HTERT RPE-1 (cell line): ENCODE measurements around the gene EPAS1.

Source experiments
- in situ Hi-C: fragments of 300-500 bp; cut with MboI; formaldehyde crosslinking; loops from 4 replicates; pipeline ENCODE4 v1.14.3; 2020; ENCODE audit warnings: low sequenced_read_pairs

Gene EPAS1

DNA sequence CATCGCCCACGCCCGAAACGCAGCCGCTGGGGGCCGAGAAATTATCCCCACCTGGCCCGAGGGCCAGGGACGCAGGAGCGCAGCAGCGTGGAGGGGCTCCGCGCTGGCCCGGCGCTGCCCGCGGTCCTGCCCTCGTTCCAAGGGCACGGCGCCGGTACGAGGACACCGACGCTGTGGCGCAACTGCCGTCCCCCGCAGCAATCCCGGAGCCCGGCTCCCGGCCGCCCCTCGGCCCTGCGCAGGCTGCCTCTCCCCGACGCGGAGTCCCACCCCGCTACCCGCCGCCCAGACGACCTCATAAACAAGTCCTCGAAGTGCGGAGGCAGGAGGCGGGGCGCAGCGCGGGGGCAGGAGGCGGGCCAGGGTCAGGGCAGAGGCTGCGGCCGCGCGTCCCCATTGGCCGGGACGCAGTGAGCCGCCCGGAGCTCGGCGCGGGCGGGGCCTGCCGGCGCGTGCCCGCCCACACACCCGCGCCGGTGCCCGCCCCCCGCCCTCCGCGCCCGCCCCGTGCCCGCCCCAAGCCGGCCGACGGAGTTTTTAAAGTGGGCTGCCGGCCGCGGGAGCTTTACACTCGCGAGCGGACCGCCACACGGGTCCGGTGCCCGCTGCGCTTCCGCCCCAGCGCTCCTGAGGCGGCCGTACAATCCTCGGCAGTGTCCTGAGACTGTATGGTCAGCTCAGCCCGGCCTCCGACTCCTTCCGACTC is at the start of gene EPAS1:
EPAS1 (plus strand) TSS at position 568 of the 706 bp plus-strand sequence. CDS start 505 bp downstream, outside the sequence.
- in situ Hi-C loops, result no loop called here

DNA sequence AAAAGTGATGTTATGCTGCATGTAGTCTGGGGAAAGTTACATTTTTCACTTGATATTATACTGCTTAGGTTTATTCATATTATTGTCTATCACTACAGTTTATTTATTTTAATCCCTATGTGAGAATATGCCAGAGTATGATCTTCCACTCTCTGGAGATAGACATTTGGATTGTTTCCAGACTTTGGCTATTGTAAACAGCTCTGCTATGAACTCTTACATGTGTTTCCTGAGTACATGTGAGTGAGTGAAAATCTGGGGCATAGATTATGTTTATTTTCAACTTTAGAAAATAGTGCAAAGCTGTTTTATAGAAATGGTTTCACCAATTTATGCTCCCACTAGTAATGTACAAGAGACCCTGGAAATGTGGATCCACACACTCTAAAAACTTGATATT is 49.0 kb upstream of the EPAS1 start:
- in situ Hi-C loops, result no loop called here

DNA sequence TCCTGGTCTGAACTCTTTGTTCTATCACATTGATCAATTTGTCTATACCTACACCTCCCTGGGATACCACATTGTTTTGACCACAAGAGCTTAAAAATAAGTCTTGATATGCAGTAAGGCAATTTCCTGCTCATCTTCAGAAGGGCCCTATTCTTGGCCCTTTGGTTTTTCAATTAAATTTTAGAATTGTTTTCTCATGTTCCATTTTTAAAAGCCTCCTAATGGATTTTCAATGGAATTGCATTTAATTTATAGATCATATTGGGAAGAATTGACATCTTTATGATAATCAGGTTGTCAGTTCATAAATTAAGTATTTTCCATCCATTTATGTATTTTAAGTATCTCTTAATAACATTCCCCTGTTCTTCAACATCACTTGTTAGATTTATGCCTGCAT is 47.6 kb upstream of the EPAS1 start:
- in situ Hi-C loops, result no loop called here

DNA sequence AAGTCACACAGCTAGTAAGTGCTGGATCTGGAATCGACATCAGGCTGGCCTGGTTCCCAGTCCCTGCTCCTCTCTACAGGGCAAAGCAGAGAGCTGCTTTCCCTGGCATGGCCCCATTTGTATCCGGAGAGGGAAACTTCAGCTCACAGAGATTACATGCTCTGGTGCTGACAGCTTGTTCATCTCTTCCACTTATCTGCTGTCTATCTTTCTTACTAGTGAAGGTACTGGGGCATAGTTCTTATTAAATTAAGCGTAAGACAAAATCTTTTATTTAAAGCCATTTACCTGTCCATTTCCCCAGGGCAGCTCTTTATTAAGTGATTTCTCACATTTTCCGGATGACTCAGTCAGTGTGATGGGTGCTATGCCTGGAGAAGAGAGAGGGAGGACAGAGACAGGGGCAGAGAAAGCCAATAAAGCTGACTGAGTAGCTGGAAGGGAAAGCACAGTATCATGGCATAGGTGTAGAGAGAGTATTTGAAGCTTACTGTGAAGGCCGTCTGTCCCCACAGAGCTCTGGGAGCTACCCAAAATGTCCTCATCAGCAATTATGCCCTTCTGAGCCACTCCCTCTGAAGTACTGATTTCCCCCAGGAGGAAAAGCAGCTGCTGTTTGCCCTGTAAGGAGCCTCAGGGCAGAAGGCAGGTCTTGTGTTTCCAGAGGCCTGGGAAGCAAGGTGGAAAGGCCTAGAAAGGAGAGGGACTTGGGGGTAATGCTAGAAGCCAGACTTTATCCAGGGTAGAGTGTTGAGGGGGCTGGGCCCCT is 44.1 kb upstream of the EPAS1 start:
- in situ Hi-C loops, result no loop called here

DNA sequence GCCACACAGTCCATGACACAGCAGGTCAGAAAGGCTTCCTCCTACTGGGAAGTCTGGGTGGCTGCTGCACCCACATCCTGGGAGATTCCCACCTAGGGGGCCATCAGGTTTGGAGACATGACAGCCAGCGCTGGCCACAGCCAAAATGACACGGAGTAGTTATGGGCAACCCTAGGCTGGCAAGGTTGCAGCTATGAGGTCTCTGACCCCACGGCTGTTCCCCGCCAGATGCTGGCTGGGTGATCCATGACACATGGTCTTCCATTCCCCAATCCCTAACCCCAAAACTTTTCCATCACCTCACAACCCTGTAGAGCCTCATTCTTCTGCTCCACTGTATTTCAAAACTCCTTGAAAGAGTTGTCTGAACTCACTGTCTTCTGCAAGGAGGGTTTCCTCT is 42.7 kb upstream of the EPAS1 start:
- in situ Hi-C loops, result no loop called here

DNA sequence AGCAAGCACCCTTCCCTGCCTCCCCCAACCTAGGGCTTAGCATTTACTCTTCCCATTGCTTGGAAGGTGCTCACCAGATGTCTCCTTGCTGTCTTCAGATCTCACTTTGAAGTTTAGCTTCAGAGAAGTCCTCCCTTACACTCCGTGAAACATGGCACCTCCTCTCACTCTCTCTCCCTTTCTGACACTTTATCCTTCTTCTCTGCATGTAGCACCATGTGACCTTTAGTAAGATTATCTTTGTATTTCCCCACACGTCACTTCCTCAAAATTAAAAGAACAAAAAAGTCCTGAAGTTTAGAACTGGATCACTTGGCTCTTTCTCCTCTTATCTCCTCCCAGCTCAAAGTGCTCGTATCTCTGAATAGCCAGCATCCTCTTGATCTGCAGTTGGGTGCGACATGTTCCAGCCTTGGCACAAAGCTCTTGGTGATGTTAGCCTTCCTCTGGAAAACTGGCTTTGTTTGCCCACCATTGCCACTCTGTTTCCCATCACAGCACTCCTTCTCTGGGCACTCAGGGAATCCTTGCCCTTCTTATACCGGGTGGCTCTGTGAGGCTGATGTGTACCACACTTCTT is 40.6 kb upstream of the EPAS1 start:
- in situ Hi-C loops, result no loop called here

DNA sequence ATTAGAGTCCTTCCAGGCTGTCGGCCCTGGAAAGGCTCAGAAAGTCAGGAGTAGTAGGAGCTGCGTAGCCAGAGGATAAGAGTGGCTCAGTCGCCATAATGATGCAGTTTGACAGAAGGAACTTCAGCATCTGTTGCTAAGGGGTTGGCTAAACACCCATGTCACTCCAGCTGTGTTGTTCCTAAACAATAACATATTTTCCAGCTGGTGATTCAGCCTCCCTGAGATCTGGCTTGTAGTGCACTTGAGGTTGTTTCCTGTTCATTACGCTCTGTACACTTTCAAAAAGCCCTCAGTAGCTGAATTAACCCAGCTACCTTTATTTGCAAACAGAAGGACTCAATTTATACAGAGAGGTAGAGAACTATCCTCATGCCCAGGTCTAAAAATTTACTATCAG is 39.7 kb upstream of the EPAS1 start:
- in situ Hi-C loops, result no loop called here

DNA sequence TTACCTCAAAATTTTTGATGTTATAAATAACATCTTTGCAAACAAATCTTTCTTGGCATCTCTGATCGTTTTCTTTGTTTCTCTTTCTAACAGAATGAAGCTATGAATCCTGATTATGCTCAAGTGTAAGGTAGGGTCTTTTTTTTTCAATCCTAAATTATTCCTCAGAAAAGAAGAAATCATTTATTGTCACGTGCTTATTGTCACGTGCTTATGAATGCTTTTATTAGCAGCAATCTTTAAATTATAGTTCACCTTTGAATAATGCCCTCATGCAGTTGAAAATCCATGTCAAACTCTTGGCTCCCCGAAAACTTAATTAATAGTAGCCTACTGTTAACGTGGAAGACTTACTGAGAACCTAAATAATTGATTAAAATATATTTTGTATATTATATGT is 39.2 kb upstream of the EPAS1 start:
- in situ Hi-C loops, result no loop called here

DNA sequence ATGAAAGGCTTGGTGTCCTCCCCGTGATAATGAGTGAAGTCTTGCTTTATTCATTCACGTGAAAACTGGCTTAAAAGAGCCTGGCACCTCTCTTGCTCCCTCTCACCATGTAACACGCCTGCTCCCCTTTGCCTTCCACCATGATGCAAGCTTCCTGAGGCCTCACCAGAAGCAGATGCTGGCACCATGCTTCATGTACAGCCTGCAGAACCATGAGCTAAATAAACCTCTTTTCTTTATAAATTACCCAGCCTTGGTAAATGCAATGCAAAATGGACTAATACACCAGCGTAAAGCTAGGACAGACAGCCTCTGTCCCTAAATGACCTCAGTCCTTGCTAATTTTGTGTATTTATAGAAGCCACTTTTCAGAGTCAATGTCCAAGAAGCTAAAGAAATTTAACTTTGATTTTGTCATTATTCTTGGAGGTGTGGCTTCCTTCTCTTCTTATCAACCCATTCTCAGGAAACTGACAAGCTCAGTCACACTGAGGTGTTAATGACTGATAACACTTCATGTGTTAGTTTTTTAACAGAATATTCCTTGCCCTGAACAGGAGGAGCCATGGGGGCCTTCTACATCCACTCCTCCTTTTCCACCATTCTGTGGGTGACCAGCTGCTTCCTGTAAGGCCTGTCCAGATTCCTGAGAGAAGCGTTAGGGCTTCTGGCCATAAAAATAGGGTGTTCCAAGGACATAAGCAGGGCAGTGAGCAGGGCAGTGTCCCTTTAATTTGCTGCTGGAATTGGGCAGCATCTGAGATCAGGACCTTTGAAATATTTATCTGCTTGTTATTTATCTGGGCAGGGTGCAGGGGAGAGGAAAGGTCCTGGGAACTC is 38.0 kb upstream of the EPAS1 start:
- in situ Hi-C loops, result no loop called here

DNA sequence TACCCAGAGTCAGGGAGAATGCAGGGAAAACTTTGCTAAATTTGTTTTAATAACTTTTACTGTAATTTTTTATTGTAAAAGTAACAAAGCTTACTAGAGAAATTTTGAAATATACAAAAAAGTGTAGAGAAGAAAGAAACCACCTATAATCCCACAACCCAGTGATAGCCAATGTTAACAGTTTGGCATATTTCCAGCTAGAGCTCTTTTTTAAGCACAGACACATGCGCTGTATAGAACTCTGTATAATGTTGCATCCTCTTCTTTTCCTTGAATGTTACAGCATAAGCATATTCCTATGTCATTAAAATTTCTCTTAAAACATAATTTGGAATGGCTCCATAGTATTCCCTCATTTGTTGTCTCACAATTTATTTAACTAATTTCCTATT is 37.4 kb upstream of the EPAS1 start:
- in situ Hi-C loops, result no loop called here

DNA sequence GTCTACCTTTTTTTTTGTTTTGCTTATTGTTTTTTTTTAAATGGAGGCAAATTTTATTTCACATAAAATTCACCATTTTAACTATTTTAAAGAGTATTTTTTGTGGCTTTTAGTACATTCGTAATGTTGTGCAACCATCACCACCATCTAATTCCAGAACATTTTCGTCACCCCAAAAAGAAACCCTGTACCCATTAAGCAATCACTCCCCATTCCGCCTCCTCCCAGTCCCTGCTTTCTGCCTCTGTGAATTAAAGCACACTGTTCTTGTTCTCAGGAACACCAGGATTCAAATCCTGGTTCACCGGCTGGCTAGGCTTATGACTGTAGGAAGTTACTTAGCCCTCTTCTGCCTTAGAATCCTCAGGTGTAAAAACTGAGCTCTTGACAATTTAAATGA is 36.9 kb upstream of the EPAS1 start:
- in situ Hi-C loops, result no loop called here

DNA sequence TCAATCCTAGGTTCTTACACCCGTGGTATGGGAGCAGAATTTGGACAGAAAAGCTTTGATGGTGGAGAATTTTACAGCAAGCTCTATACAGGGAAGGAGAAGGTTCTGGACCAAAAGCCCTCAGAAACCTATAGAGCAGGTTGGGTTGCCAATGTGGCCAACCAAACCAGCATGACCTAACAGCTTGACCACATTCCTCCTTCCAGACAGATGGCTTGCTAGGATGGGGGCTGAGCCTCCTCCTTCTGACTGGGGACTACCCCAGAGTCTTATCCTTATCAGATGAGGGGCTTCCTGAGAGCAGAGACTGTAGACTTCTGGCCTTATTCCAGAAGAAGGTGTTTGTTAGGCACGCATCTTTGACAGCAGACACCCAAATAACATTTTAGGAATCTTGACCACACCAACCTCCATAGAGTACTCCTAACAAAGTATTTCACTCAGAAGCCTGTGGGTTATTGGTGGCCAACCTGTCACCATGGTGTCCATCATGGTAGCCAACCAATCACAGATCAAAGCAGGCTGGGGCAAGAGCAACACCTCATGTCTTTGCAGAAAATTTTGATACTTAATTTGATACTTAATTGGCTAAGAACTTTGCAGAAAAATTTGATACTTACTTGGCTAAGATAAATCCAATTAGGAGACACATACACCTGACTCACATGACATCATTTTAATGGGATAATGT is 34.8 kb upstream of the EPAS1 start:
- in situ Hi-C loops, result no loop called here

DNA sequence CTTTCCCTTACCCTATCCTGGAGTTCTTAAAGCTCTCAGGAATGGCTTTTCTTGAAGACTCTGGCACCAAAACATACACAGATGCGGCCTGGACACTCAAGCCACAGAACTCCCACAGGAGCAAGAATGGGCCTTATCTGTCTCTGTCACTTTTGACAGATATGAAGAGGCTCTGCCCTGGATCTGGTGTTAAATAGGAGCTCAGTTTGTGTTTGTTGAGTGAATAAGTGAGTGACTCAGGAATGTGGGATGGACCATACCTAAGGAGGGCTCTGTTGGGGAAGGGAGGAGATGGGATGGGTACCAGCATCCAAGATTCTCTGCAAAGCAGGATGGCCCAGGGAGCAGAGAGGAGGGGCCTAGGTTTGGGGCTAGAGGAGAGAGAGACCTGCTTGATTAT is 33.9 kb upstream of the EPAS1 start:
- in situ Hi-C loops, result no loop called here

DNA sequence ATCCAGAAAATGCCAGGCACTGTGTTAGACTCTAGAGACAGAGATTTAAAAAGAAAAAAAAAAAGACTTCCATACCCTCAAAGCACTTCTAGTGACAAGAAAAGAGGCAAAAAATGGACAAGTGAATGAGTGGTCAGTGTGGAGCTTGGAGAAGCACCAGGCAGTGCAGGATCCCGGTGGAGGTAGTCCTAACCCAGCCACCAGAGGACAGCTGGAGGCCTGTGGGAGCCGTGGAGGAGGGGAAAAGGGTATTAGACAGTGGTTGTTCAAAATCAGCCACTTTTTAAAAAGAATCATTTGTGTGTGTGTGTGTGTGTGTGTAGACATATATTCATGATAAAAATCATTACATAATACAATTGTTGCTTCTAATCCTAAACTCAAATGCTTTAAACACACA is 32.8 kb upstream of the EPAS1 start:
- in situ Hi-C loops, result no loop called here

DNA sequence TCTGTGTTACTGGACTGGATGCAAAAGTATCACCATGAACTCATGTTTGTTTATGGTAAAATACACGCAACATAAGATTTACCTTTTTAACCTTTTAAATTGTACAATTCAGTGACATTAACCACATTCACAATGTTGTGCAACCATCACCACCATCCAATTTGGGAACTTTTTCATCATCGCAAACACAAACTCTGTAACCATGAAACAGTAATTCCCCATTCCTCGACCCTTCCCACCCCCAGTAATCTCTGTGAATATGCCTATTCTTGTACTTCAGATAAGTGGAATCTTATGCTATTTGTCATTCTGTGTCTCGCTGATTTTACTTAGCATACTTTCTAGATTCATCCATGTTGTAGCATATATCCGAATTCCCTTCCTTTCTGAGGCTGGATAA is 31.1 kb upstream of the EPAS1 start:
- in situ Hi-C loops, result no loop called here

DNA sequence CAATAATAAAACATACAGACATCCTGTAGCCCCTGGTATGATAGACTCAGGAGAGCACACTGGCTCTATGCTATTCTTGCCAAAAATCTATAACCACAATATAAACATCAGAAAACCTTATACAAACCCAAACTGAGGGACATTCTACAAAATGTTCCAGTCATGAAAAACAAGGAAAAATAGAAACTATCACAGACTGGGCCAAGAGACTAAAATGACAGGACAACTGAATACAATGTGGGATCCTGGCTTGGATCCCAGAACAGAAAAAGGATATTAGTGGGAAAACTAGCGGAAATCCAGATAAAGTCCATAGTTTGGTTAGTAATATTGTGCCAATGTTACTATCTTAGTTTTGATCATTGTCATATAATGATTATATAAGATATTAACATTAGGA is 29.6 kb upstream of the EPAS1 start:
- in situ Hi-C loops, result no loop called here

DNA sequence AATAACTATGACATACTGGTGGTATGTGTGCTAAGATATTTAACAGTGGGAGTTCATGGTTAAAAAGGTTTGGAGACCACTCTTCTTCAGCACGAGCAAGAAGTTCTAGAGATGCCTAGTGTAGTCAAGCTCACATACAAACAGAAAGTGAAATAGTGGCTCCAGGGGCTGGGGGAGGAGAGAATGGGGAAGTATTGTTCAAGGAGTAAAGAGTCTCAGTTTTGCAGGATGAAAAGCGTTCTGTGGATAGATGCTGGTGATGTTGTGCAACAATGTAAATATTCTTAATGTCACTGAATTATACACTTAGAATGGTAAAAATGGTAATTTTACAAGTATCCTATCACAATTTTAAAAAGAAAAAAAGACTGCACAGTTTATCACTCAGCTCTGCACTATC is 29.0 kb upstream of the EPAS1 start:
- in situ Hi-C loops, result no loop called here

DNA sequence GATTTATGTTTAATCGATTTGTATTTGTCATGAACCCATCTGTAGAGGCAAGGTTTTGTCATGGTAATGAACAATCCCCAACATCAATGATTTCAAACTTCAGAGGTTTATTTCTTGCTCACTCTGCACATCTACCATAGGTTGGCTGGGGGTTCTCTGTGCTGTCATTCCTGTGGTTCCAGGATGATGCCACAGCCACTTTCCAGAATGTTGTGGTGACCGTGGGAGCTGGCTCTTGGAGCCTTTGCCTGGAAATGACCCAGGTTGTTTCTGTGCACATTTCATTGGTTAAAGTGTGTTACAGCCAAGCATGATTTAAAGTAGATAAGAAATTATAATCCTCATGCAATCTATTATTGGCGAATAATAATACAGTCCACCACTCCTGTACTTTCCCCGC is 28.2 kb upstream of the EPAS1 start:
- in situ Hi-C loops, result no loop called here

DNA sequence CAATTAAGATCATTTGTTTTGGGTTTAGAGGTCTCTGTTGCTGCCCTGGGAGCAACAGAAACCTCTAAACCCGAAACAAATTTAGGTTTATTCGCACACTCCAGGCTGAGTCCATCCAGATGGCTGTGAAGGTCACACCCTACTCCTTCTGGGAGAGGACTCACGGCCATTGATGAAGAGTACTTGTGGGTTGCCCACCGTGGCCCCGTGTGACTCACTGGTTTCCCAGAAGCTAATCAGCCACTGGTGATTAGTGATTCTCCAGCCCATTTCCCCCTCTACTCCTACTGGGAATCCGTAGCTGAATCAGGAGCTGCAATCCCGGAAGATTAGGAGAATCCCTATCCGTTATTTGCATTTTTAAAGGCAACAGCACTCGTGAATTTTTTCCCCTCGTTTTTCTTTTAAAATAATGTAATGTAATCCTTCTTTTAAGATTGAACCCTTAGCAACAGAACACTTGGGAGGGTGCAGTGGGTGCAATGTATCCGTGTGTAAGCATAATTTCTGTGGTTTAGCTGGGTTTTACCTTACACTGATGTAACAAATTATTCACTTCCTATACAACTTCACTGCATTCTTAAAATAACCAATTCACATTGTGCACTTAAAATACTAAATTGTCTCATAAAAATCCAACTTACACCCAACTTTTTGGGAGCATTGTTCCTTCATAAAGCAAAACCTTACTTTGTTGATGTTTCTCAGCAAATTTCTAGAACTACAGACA is 27.5 kb upstream of the EPAS1 start:
- in situ Hi-C loops, result no loop called here

DNA sequence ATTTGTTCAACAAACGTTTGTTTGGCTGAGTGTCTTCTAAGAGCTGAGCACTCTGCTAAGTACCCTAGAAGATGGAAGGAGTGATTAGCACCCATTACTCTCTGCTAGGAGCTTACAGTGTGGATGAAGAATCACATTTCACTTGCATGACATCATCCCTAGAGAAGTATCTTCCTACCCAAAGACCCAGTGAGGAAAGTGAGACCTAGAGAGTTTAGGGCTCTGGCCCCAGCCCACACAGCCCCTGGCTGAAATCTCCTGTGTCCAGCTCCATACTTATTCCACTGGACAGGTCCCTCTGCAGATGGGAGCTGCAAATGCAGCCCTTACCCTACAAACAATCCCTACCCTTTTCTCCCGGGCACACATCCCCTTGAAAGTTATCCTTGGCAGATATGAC is 26.8 kb upstream of the EPAS1 start:
- in situ Hi-C loops, result no loop called here
